Lower leg skin (tissue), 3 donors: ENCODE data around the gene GSE1.

Experiments used
- CTCF ChIP-seq, 3 donors: fragments of 450-650 bp; IDR thresholded peaks; one replicate each; pipeline ENCODE4 v1.5.1; 2016; ENCODE audit warnings: antibody characterized with exemption in 3 of 3, mild to moderate bottlenecking in 3 of 3, moderate library complexity in 2 of 3
- POLR2A ChIP-seq, 2 donors: fragments of 450-650 bp; IDR thresholded peaks; one replicate each; pipeline ENCODE4 v1.6.1; 2016 to 2017; ENCODE audit warnings: antibody characterized with exemption in 2 of 2, mild to moderate bottlenecking in 1 of 2, moderate library complexity in 1 of 2

GRCh38 chr16:85586380-85587104 is 26.6 kb upstream of the GSE1 start:
- TF ChIP-seq CTCF (IDR thresholded peaks at IDR 0.05) = no peak
- TF ChIP-seq POLR2A (IDR thresholded peaks at IDR 0.05) = no peak
